ENCODE results near the gene IL25.
"Not testable (repeated sequence)": the region's sequence is repeated elsewhere in the genome, so short reads cannot be mapped to it uniquely, and the experiment has no call there.

The IL25 gene

DNA sequence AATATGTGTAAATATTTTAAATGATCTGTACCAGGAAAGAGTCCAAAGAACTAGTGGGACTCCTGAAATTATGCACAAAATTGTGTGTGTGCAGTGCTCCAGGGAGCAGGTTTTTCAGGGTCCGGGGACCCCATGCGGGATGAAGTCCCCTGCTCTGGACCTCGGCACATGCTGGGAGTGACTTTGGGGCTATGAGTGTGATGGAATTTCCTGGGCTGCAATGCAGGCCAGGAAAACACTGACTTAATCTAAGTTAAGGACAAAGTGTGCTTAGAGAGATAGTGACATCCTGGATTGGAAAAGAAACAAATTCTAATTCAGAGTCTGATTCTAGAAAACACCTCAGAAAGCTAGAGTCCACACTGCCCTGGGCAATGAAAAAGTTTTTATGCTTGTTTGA, 41.6 kb downstream of the IL25 start:
- no peak overlapping the region for H3K4me3 ChIP-seq (ENCODE audit: low read depth, low read length)
- TF ChIP-seq, protein P1, sequence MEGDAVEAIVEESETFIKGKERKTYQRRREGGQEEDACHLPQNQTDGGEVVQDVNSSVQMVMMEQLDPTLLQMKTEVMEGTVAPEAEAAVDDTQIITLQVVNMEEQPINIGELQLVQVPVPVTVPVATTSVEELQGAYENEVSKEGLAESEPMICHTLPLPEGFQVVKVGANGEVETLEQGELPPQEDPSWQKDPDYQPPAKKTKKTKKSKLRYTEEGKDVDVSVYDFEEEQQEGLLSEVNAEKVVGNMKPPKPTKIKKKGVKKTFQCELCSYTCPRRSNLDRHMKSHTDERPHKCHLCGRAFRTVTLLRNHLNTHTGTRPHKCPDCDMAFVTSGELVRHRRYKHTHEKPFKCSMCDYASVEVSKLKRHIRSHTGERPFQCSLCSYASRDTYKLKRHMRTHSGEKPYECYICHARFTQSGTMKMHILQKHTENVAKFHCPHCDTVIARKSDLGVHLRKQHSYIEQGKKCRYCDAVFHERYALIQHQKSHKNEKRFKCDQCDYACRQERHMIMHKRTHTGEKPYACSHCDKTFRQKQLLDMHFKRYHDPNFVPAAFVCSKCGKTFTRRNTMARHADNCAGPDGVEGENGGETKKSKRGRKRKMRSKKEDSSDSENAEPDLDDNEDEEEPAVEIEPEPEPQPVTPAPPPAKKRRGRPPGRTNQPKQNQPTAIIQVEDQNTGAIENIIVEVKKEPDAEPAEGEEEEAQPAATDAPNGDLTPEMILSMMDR (IDR thresholded peaks at IDR 0.05; ENCODE audit: low read depth, low read length) = no peak

DNA sequence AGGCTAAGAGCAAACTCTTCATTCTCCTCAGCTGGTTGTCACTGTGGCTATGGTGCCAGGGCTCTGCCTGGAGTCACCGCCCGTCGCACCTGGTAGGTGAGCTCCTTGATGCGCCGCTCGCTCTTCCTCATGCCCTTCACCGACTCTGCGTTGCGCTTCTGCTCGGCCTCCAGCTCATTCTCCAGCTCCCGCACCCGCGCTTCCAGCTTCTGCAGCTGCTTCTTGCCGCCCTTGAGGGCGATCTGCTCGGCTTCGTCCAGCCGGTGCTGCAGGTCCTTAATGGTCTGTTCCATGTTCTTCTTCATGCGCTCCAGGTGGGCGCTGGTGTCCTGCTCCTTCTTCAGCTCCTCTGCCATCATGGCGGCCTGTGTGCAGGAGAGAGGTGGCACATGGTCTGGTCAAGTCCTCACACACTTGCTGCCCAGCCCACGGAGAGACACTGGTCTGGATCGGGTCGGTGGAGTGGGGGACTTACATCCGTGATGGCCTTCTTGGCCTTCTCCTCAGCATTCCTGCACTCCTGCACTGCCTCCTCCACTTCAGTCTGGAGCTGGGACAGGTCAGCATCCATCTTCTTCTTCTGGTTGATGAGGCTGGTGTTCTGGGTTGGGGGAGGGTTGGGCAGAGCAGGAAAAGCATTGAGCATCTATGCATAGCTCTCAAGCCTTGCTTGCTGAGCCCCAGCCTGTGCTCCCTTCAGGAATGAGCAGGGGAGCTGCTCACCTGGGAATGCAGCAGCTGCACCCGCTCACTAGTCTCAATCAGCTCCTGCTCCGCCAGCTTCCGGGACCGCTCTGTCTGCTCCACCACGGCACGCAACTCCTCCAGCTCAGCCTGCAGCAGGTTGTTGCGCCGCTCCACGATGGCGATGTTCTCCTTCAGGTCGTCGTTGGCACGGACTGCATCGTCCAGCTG, 42.6 kb downstream of the IL25 start:
- TF ChIP-seq, protein P1 (IDR thresholded peaks at IDR 0.05; ENCODE audit: low read depth, low read length) = no peak
- H3K4me3 ChIP-seq (ENCODE audit: low read depth, low read length) = no peak overlapping the region

DNA sequence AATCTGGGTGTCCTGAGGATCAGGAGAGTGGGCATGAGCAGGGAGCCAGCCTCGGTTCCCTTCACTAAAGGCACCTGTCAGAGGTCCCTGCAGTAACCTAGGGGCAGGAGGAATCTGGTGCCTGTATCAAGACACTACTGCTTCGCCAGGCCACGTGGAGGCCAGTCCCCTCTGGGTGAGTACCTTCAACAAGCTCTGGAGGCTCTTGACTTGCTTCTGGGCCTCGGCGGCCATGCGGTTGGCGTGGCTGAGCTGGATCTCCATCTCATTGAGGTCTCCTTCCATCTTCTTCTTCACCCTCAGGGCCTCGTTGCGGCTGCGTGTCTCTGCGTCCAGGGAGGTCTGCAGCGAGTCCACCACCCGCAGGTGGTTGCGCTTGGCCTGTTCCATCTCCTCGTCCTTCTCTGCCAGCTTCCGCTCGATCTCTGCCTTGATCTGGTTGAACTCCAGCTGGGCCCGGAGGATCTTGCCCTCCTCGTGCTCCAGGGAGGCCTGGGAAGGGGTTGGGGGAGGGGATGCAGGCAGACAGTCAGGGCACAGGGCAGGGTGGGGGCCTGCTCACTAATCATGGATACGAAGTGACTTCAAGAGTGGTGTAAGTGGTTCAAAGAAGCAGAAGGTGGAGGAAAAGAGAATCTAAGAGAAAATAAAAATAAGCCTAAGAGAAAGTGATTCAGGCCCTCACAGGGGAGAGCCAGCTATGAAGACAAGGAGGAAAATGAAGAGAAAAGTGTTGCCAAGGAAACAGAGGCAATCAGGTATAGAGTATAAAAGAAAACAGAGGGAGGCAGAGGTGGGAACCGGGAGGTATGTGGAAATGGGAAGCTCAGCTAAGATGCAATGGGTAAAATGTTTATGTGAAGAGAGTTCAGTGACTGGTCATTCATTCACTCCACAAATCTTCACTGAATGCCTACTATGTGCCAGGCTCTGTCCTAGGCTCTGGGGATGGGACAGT, 43.5 kb downstream of the IL25 start:
- TF ChIP-seq, protein P1 (IDR thresholded peaks at IDR 0.05; ENCODE audit: low read depth, low read length) = no peak
- no peak overlapping the region for H3K4me3 ChIP-seq (ENCODE audit: low read depth, low read length)

DNA sequence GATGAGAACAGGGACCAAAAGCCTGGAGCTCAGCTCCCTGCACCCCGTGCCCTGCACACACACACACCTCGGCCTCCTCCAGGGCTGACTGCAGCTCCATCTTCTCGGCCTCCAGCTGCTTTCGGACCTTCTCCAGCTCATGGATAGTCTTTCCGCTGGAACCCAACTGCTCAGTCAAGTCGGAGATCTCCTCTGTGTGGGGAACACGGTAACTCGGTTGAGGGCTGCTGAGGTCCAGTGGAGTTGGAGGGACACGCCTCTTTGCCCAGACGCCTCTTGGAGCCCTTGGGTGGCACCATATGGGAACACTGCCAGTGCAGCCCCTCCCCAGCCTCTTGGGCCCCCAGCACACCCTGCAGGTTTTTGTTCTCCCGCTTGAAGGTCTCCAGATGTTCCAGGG, 44.2 kb downstream of the IL25 start:
- H3K4me3 ChIP-seq (ENCODE audit: low read depth, low read length) = no peak overlapping the region
- TF ChIP-seq, protein P1 (IDR thresholded peaks at IDR 0.05; ENCODE audit: low read depth, low read length) = no peak

DNA sequence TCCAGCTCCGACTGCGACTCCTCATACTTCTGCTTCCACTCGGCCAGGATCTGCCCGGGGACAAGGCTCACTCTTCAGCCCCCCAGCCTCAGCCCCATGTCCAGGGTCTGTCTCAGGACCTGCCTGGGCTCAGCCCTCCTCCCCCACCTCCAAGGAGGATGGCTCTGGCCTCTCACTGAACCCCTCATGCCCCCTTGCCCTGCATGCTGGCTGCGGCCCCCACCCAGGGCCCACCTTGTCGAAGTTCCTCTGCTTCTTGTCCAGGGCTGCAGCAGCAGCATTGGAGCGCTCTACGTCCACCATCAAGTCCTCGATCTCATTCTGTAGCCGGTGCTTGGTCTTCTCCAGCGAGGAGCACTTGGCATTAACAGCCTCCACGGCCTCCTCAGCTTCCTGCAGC, 44.7 kb downstream of the IL25 start:
- not testable (repeated sequence) for H3K4me3 ChIP-seq (ENCODE audit: low read depth, low read length)

DNA sequence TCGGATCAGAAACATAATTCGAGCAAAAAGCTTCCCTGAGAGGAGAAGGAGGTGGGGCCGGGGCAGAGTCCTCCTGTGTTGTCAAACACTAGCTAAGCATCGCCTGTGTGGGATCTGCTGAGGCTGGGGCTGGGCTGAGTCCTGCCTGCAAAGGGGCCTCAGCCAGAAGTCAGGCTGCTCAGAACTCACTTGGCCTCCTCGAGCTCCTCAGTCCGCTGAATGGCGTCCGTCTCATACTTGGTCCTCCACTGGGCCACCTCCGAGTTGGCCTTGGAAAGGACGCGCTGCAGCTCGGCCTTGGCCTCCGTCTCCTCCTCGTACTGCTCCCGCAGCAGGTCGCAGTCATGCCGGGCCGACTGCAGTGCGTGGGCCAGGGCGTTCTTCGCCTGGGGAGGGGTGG, 45.4 kb downstream of the IL25 start:
- TF ChIP-seq, protein P1 (IDR thresholded peaks at IDR 0.05; ENCODE audit: low read depth, low read length) = no peak
- H3K4me3 ChIP-seq (ENCODE audit: low read depth, low read length) = no peak overlapping the region

DNA sequence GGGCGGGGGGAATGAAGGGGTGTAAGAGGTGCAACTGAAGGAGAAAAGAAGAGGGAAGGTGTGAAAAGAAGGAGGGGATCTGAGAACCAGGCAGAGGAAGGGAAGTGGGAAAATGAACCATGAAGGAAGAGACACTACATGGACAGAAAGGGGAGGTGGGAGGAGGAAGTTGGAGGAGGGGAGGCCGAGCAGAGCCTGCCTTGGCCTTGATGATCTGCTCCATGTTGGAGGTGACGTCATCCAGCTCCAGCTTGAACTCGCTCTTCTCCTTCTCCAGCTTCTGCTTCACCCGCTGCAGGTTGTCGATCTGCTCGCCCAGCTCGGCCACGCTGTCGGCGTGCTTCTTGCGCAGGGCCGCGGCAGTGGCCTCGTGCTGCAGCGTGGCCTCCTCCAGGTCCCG, 47.0 kb downstream of the IL25 start:
- not testable (repeated sequence) for H3K4me3 ChIP-seq (ENCODE audit: low read depth, low read length)

DNA sequence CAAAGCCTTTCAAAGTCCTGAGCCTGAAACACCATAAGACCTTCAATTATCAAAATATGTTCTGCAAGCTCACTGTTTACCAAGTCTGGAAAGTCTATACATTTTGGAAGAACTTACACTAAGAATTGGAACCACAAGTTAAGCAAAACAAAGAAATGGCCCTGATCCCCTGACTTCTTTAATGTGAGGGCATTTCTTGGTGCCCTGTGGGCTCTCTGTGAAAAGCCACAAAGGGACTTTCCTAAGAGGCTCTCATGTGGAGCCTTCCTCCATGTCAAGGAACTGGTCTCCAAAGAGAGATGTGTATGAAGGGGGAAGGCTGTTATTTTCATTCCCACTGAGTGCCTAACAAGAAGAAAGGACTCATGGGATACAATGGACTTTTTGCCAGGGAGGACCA, 49.0 kb downstream of the IL25 start:
- TF ChIP-seq, protein P1 (IDR thresholded peaks at IDR 0.05; ENCODE audit: low read depth, low read length) = no peak
- H3K4me3 ChIP-seq (ENCODE audit: low read depth, low read length) = no peak overlapping the region

Data from WI38 (cell line).